GM12878 (cell line): ENCODE data around the gene CNN1.

Source experiments
- BHLHE40 ChIP-seq, 2 experiments: fragments of 450-650 bp in 1 of 2; IDR thresholded peaks; 2 replicates each; pipeline ENCODE4 v1.6.1; 2011 to 2017; ENCODE audit warnings: low read depth in 2 of 2, borderline replicate concordance in 1 of 2, improper control_type of control experiment in 1 of 2, low read length in 1 of 2, mild to moderate bottlenecking in 1 of 2
- CBX5 ChIP-seq: sonication (generic); IDR thresholded peaks from 2 replicates; pipeline ENCODE4 v1.6.1; 2016; ENCODE audit warnings: low read depth, moderate library complexity, mild to moderate bottlenecking, inconsistent platforms
- CHD4 ChIP-seq: fragments of 200-600 bp; sonication (generic); IDR thresholded peaks from 2 replicates; pipeline ENCODE4 v1.6.1; 2016; ENCODE audit warnings: mild to moderate bottlenecking
- CTCF ChIP-seq, 3 experiments: IDR thresholded peaks in 2 of 3; conservative IDR thresholded peaks in 1 of 3; 2 replicates each; pipeline ENCODE4 v1.5.1; 2011; ENCODE audit warnings: low read depth in 3 of 3, low read length in 3 of 3, mild to moderate bottlenecking in 3 of 3, control low read depth in 2 of 3, moderate library complexity in 2 of 3, inconsistent platforms in 1 of 3, mixed read lengths in 1 of 3; ENCODE audit not compliant: control insufficient read depth in 2 of 3, insufficient read depth in 1 of 3; ENCODE audit errors: extremely low read depth in 1 of 3
- NFYB ChIP-seq: IDR thresholded peaks from 2 replicates; pipeline ENCODE4 v1.6.1; 2011; ENCODE audit warnings: low read depth, mild to moderate bottlenecking, low read length, improper control_type of control experiment, moderate library complexity; ENCODE audit not compliant: insufficient read depth
- POLR2A ChIP-seq: IDR thresholded peaks from 2 replicates; pipeline ENCODE4 v1.6.1; 2011; ENCODE audit warnings: low read depth, mild to moderate bottlenecking, low read length
- POLR2AphosphoS5 ChIP-seq: IDR thresholded peaks from 2 replicates; pipeline ENCODE4 v1.6.1; 2011; ENCODE audit warnings: mild to moderate bottlenecking, low read length, inconsistent platforms
- SMARCA5 ChIP-seq: fragments of 450-650 bp; IDR thresholded peaks from 2 replicates; pipeline ENCODE4 v1.6.1; 2017; ENCODE audit warnings: mild to moderate bottlenecking
- TF ChIP-seq, protein P1 (sequence below): IDR thresholded peaks from 2 replicates; pipeline ENCODE4 v1.6.1; 2011; ENCODE audit warnings: low read depth, mild to moderate bottlenecking, low read length, moderate library complexity, borderline replicate concordance; ENCODE audit errors: extremely low read depth

DNA sequence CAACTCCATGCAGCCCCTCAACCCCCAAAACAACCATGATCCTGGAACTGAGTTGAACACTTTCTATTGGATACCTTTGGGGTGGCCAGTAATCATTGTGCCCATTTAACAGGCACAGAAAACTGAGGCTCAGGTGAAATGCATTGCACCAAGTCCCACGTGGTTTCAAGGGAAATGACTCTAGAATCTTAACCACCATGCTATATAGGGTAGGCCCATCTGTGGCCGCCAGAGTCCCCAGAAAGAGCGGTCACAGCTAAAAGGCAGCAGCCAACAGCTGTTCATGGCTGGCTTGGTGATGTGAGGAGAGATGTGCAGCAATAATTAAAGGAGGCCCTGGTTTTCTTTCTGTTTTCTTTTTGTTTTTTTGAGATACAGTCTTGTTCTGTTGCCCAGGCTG lies 2.6 kb downstream of the CNN1 start:
- TF ChIP-seq CHD4: no peak
- no peak for TF ChIP-seq POLR2A
- 0 out of 6 replicates have a peak, but pooled peaks of 1 of the 3 experiments have one; percentile 9 for TF ChIP-seq CTCF (IDR thresholded peaks at IDR 0.05 in 2 of 3, conservative IDR thresholded peaks at IDR 0.05 in 1 of 3; ENCODE audit: control insufficient read depth in 2 of 3, extremely low read depth in 1 of 3, insufficient read depth in 1 of 3, low read depth in 3 of 3, low read length in 3 of 3)
- TF ChIP-seq CBX5: no peak
- TF ChIP-seq POLR2AphosphoS5: no peak
- TF ChIP-seq, protein P1, sequence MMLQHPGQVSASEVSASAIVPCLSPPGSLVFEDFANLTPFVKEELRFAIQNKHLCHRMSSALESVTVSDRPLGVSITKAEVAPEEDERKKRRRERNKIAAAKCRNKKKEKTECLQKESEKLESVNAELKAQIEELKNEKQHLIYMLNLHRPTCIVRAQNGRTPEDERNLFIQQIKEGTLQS: no peak
- no peak for TF ChIP-seq BHLHE40 (IDR thresholded peaks at IDR 0.05; ENCODE audit: borderline replicate concordance in 1 of 2, low read depth in 2 of 2, low read length in 1 of 2)
- no peak for TF ChIP-seq NFYB
- no peak for TF ChIP-seq SMARCA5
